KOPT-K1 (cell line): Measurements from ENCODE around the gene TAAR5.

Experiments
- H3K27ac ChIP-seq: fragments of 200-600 bp; sonication (generic); 2 replicates; pipeline ENCODE4 v1.5.1; 2016; ENCODE audit warnings: antibody characterized with exemption, mild to moderate bottlenecking, low read depth, low read length; ENCODE audit not compliant: poor library complexity, severe bottlenecking
- H3K36me3 ChIP-seq: fragments of 200-600 bp; sonication (generic); 2 replicates; pipeline ENCODE4 v1.5.1; 2017; ENCODE audit warnings: antibody characterized with exemption, mild to moderate bottlenecking, low read length, moderate library complexity; ENCODE audit not compliant: insufficient read depth
- H3K9me3 ChIP-seq: fragments of 200-600 bp; sonication (generic); 2 replicates; pipeline ENCODE4 v1.5.1; 2017; ENCODE audit warnings: antibody characterized with exemption, low read length, mild to moderate bottlenecking; ENCODE audit not compliant: insufficient read depth, poor library complexity, severe bottlenecking

TAAR5 gene

DNA sequence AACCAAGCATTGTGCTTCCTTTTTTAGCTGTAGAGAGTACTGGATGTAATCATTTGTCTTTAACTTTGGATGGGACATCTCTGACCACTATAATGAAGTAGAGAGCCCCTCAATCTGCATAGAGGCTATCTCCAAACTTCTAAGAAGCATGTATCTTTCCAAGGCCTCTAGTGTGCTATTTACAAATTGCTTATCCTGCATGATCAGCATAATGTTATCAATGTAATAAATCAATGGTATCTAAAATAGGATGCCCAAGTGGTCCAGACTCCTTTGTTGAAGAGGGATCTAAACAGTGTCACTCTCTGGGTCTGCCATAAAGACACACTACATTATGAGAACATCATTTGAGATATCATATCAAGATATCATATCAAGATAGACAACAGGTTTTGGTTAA, 44.7 kb downstream of the TAAR5 start:
- no peaks in the 10 kb centered on the region for H3K9me3 ChIP-seq
- no peak overlapping the region for H3K27ac ChIP-seq
- no peaks in the 10 kb centered on the region for H3K36me3 ChIP-seq
